DOHH2 (cell line): ENCODE data around the gene FAM174B.

ENCODE experiments used
- EZH2phosphoT487 ChIP-seq: fragments of 200-600 bp; sonication (generic); IDR thresholded peaks from 2 replicates; pipeline ENCODE4 v1.6.1; 2017; ENCODE audit warnings: borderline replicate concordance, mild to moderate bottlenecking, antibody characterized with exemption, low read length, moderate library complexity, mixed read lengths
- TF ChIP-seq, protein P1 (sequence below): fragments of 200-600 bp; sonication (generic); IDR thresholded peaks from one replicate; pipeline ENCODE4 v1.5.1; 2014; ENCODE audit warnings: antibody characterized with exemption, mild to moderate bottlenecking, low read depth, low read length; ENCODE audit not compliant: poor library complexity, severe bottlenecking

DNA sequence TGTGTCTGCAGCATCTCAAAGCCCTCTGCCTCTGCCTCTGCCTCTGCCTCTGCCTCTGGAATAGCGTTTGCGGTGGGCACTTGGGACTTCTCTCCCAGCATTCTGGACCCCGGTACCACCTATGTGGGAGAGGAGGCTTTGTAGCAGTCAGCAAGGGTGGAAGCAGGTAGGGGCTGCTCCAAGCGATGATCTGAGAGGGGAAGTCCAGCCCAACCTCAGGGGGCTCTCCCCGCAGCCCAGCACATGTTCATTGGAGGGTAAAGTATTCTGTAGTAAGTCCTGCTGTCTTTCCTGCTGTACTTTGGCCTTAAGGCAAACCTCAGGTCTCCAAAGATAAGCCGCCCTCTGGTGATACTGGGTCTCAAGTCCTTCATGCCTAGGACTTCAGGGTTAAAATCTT is 68.6 kb downstream of the FAM174B start:
- TF ChIP-seq, protein P1, sequence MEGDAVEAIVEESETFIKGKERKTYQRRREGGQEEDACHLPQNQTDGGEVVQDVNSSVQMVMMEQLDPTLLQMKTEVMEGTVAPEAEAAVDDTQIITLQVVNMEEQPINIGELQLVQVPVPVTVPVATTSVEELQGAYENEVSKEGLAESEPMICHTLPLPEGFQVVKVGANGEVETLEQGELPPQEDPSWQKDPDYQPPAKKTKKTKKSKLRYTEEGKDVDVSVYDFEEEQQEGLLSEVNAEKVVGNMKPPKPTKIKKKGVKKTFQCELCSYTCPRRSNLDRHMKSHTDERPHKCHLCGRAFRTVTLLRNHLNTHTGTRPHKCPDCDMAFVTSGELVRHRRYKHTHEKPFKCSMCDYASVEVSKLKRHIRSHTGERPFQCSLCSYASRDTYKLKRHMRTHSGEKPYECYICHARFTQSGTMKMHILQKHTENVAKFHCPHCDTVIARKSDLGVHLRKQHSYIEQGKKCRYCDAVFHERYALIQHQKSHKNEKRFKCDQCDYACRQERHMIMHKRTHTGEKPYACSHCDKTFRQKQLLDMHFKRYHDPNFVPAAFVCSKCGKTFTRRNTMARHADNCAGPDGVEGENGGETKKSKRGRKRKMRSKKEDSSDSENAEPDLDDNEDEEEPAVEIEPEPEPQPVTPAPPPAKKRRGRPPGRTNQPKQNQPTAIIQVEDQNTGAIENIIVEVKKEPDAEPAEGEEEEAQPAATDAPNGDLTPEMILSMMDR: no peak
- TF ChIP-seq EZH2phosphoT487: no peak
